Spinal cord (tissue), 10 donors: ENCODE measurements around the gene TMEM209. TPM values are rescaled to one million over a fixed set of nuclear protein-coding genes. Genes with fewer than 3 reads are reported as not detected.
A peak's percentile ranks its signal among the peaks of the same experiment; 100 is the strongest.
"Not testable (repeated sequence)": the region's sequence is repeated elsewhere in the genome, so short reads cannot be mapped to it uniquely, and the experiment has no call there.

Experiments used
- DNase-seq, 6 donors: peaks; one replicate each; pipeline versions ENCODE4 v3.0.0 to v3.0.0-alpha.2; 2013 to 2015; ENCODE audit warnings: low spot score in 6 of 6, low read depth in 4 of 6
- H3K27ac ChIP-seq: one replicate; pipeline ENCODE4 v1.5.1; 2013; ENCODE audit warnings: low read depth, low read length, control low read depth
- H3K27me3 ChIP-seq: one replicate; pipeline ENCODE4 v1.6.1; 2013; ENCODE audit warnings: low read length; ENCODE audit not compliant: control insufficient read depth, insufficient read depth
- H3K36me3 ChIP-seq: one replicate; pipeline ENCODE4 v1.6.1; 2013; ENCODE audit warnings: low read length; ENCODE audit not compliant: control insufficient read depth, insufficient read depth
- H3K4me1 ChIP-seq: one replicate; pipeline ENCODE4 v1.6.1; 2013; ENCODE audit warnings: low read length; ENCODE audit not compliant: control insufficient read depth, insufficient read depth
- H3K4me3 ChIP-seq: one replicate; pipeline ENCODE4 v1.5.1; 2013; ENCODE audit warnings: low read depth, low read length, control low read depth
- H3K9me3 ChIP-seq: one replicate; pipeline ENCODE4 v1.6.1; 2013; ENCODE audit warnings: low read length; ENCODE audit not compliant: control insufficient read depth, insufficient read depth
- WGBS: methylation state at CpG from one replicate; pipeline ENCODE4 v1.1.5; 2013; ENCODE audit warnings: missing lambda C conversion rate; ENCODE audit not compliant: insufficient coverage; 5-methylcytosine and 5-hydroxymethylcytosine counted together
- polyA plus RNA-seq, 2 donors: library from polyadenylated mRNA; unstranded; fragments of 120-200 nt; gene quantifications; one replicate each; pipeline ENCODE4 v1.2.1, GENCODE V29; 2013; ENCODE audit not compliant: insufficient read length in 2 of 2
- total RNA-seq, 2 donors: library from RNA; depleted of rRNA in 1 of 2; stranded (reverse); fragments of 120-200 nt in 1 of 2; fragments of >200 nt in 1 of 2; gene quantifications; one replicate each; pipeline versions ENCODE4 v1.2.3 to v1.2.4, GENCODE V29; 2013 to 2014
- donor health status: healthy.

Gene TMEM209
- total and polyA plus RNA-seq, 4 donors: 13.7 to 17.2 (median 15.7) TPM

GRCh38 chr7:130234078-130234477 is 28.9 kb upstream of the TMEM209 start:
- DNase-seq: no peak
- H3K4me3 ChIP-seq: no peak overlapping the region
- H3K4me1 ChIP-seq: peaks cover 10% of the 10 kb centered on the region
- WGBS: 88% methylated on average over 2 of the region's 2 CpGs
- H3K27me3 ChIP-seq: no peaks in the 10 kb centered on the region
- no peak overlapping the region for H3K27ac ChIP-seq
- H3K36me3 ChIP-seq: no peaks in the 10 kb centered on the region
- H3K9me3 ChIP-seq: no peaks in the 10 kb centered on the region

DNA sequence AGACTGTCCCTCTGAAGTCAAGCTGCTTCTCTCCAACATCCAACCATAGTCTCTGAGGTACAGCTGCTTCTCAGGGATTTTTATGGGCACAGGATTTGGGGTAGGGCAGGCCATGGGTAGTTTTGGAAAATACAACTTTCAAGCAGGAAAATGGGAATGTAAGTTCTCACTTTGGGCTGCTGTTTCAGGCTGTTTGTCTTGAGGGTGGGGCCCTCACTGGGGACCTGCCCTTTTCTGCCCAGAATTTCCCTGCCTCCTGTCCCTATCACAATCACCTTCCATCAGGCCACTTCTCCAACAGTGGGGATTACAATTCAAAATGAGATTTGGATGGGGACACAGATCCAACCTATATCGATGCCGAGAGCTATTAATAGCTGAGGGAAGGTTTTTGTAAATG is 27.0 kb upstream of the TMEM209 start:
- no peaks in the 10 kb centered on the region for H3K36me3 ChIP-seq
- DNase-seq: no peak
- no peak overlapping the region for H3K27ac ChIP-seq
- H3K27me3 ChIP-seq: no peaks in the 10 kb centered on the region
- WGBS: no CpG with 5 or more reads among the region's 2 CpGs
- H3K4me3 ChIP-seq: no peak overlapping the region
- H3K9me3 ChIP-seq: no peaks in the 10 kb centered on the region
- peaks cover 10% of the 10 kb centered on the region for H3K4me1 ChIP-seq

GRCh38 chr7:130231792-130232191 is 26.6 kb upstream of the TMEM209 start:
- H3K36me3 ChIP-seq: no peaks in the 10 kb centered on the region
- H3K27me3 ChIP-seq: no peaks in the 10 kb centered on the region
- H3K27ac ChIP-seq: no peak overlapping the region
- H3K4me3 ChIP-seq: no peak overlapping the region
- WGBS: 59% methylated on average over 6 of the region's 6 CpGs
- H3K9me3 ChIP-seq: no peaks in the 10 kb centered on the region
- peaks cover 10% of the 10 kb centered on the region for H3K4me1 ChIP-seq
- no peak for DNase-seq

- H3K4me3 ChIP-seq, H3K36me3 ChIP-seq, H3K27ac ChIP-seq, H3K27me3 ChIP-seq, H3K4me1 ChIP-seq, DNase-seq, H3K9me3 ChIP-seq: not testable (repeated sequence)
- WGBS: 98% methylated on average over 21 of the region's 28 CpGs
Observed at GRCh38 chr7:130229981-130230380, 24.8 kb upstream of the TMEM209 start.

GRCh38 chr7:130228840-130229502 is 23.8 kb upstream of the TMEM209 start:
- H3K4me1 ChIP-seq: peaks cover 10% of the 10 kb centered on the region
- 75% methylated on average over 2 of the region's 7 CpGs for WGBS
- H3K9me3 ChIP-seq: no peaks in the 10 kb centered on the region
- H3K36me3 ChIP-seq: no peaks in the 10 kb centered on the region
- H3K27me3 ChIP-seq: no peaks in the 10 kb centered on the region
- H3K27ac ChIP-seq: no peak overlapping the region
- H3K4me3 ChIP-seq: no peak overlapping the region
- DNase-seq: peak in 1 of 6 donors; percentile 6

- H3K4me1 ChIP-seq: peaks cover 10% of the 10 kb centered on the region
- H3K9me3 ChIP-seq: no peaks in the 10 kb centered on the region
- H3K36me3 ChIP-seq: no peaks in the 10 kb centered on the region
- H3K4me3 ChIP-seq: no peak overlapping the region
- no peaks in the 10 kb centered on the region for H3K27me3 ChIP-seq
- peak overlapping the region; percentile 64 for H3K27ac ChIP-seq
- peak in 3 of 6 donors; percentile 17 to 55 (median 39) for DNase-seq
- no CpG with 5 or more reads among the region's 1 CpG for WGBS
Observed at GRCh38 chr7:130227883-130228575, 22.8 kb upstream of the TMEM209 start.

GRCh38 chr7:130226333-130226732 is 21.1 kb upstream of the TMEM209 start:
- no peaks in the 10 kb centered on the region for H3K36me3 ChIP-seq
- no peaks in the 10 kb centered on the region for H3K4me1 ChIP-seq
- 100% methylated on average over 1 of the region's 1 CpG for WGBS
- no peaks in the 10 kb centered on the region for H3K9me3 ChIP-seq
- no peak overlapping the region for H3K27ac ChIP-seq
- no peak for DNase-seq
- H3K4me3 ChIP-seq: no peak overlapping the region
- H3K27me3 ChIP-seq: no peaks in the 10 kb centered on the region

- H3K36me3 ChIP-seq, H3K4me3 ChIP-seq, H3K27me3 ChIP-seq, H3K4me1 ChIP-seq, H3K9me3 ChIP-seq, H3K27ac ChIP-seq, DNase-seq: not testable (repeated sequence)
- WGBS: 86% methylated on average over 2 of the region's 3 CpGs
Observed at GRCh38 chr7:130224923-130225322, 19.7 kb upstream of the TMEM209 start.

GRCh38 chr7:130224210-130224609 is 19.0 kb upstream of the TMEM209 start:
- H3K4me3 ChIP-seq: no peak overlapping the region
- H3K36me3 ChIP-seq: no peaks in the 10 kb centered on the region
- no peak for DNase-seq
- WGBS: 100% methylated on average over 2 of the region's 5 CpGs
- no peaks in the 10 kb centered on the region for H3K9me3 ChIP-seq
- H3K4me1 ChIP-seq: no peaks in the 10 kb centered on the region
- H3K27ac ChIP-seq: no peak overlapping the region
- H3K27me3 ChIP-seq: no peaks in the 10 kb centered on the region

DNA sequence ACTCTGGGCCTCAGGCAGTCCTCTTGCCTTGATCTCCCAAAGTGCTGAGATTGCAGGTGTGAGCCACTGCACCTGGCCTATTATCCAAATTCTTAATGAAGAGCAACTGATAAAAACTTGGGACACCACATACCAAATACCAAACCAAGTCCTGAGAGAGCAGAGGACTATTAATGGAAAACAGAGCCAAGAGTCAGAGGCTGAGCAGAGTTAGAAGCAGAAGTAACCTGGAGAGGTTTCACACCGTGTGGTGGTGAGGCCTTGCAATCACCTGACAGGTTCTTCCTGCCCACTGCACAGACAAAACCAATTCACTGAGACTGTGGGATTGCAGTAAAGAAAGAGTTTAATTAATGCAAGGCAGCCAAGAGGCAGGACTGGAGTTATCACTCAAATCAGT is 18.4 kb upstream of the TMEM209 start:
- DNase-seq: no peak
- no peak overlapping the region for H3K4me3 ChIP-seq
- no peaks in the 10 kb centered on the region for H3K9me3 ChIP-seq
- H3K27ac ChIP-seq: no peak overlapping the region
- H3K27me3 ChIP-seq: no peaks in the 10 kb centered on the region
- no peaks in the 10 kb centered on the region for H3K36me3 ChIP-seq
- no CpG with 5 or more reads among the region's 1 CpG for WGBS
- H3K4me1 ChIP-seq: no peaks in the 10 kb centered on the region
